Lung (tissue), 12 donors: ENCODE measurements around the gene NEURL1B. TPM values are rescaled to one million over a fixed set of nuclear protein-coding genes. Genes with fewer than 3 reads are reported as not detected.

ENCODE experiments used
- ATAC-seq: fragments of 200-7000 bp; cut with Tn5 transposase; one replicate; pipeline ENCODE4 v1.9.1; 2020; ENCODE audit warnings: moderate number of reproducible peaks; ENCODE audit not compliant: insufficient read depth, low FRiP score
- DNase-seq, 3 donors: peaks; one replicate each; pipeline ENCODE4 v3.0.0-alpha.2; 2013 to 2017
- H3K27ac ChIP-seq, 2 donors: one replicate each; pipeline ENCODE4 v1.5.1; 2013; ENCODE audit warnings: mild to moderate bottlenecking in 2 of 2, moderate library complexity in 2 of 2, control low read depth in 1 of 2, inconsistent platforms in 1 of 2, low read depth in 1 of 2, low read length in 1 of 2
- H3K27me3 ChIP-seq, 3 donors: one replicate each; pipeline ENCODE4 v1.5.1; 2013; ENCODE audit warnings: low read length in 2 of 3; ENCODE audit not compliant: control insufficient read depth in 3 of 3, insufficient read depth in 3 of 3
- H3K36me3 ChIP-seq, 4 donors: one replicate each; pipeline ENCODE4 v1.5.1; 2013; ENCODE audit warnings: low read length in 4 of 4, mild to moderate bottlenecking in 1 of 4, moderate library complexity in 1 of 4; ENCODE audit not compliant: control insufficient read depth in 4 of 4, insufficient read depth in 4 of 4
- H3K4me1 ChIP-seq, 5 donors: one replicate each; pipeline ENCODE4 v1.5.1; 2013; ENCODE audit warnings: low read length in 5 of 5, mild to moderate bottlenecking in 2 of 5, moderate library complexity in 1 of 5; ENCODE audit not compliant: control insufficient read depth in 5 of 5, insufficient read depth in 5 of 5
- H3K4me3 ChIP-seq: one replicate; pipeline ENCODE4 v1.5.1; 2013; ENCODE audit warnings: mild to moderate bottlenecking, control low read depth, moderate library complexity
- H3K9ac ChIP-seq, 2 donors: one replicate each; pipeline ENCODE4 v1.5.1; 2013; ENCODE audit warnings: low read length in 2 of 2, control low read depth in 1 of 2; ENCODE audit not compliant: insufficient read depth in 1 of 2
- H3K9me3 ChIP-seq, 4 donors: one replicate each; pipeline ENCODE4 v1.5.1; 2013; ENCODE audit warnings: low read length in 3 of 4, mild to moderate bottlenecking in 1 of 4, moderate library complexity in 1 of 4; ENCODE audit not compliant: control insufficient read depth in 4 of 4, insufficient read depth in 3 of 4
- CTCF ChIP-seq: IDR thresholded peaks from 2 replicates; pipeline ENCODE4 v1.5.1; 2012; ENCODE audit warnings: mild to moderate bottlenecking; ENCODE audit errors: control extremely low read depth, extremely low read depth
- WGBS, 2 donors: extraction: QIAGEN DNeasy Blood & Tissue Kit; methylation state at CpG; one replicate each; pipeline ENCODE4 v1.1.7; 2013; 5-methylcytosine and 5-hydroxymethylcytosine counted together
- polyA plus RNA-seq, 2 donors: library from polyadenylated mRNA; stranded (reverse); fragments of 200-250 nt; gene quantifications; one replicate each; pipeline ENCODE4 v1.2.1, GENCODE V29; 2013
- total RNA-seq, 2 donors: library from RNA; depleted of rRNA in 1 of 2; stranded (reverse); fragments of >200 nt in 1 of 2; gene quantifications; one replicate each; pipeline ENCODE4 v1.2.1, GENCODE V29; 2014 to 2021
- donor health status: control.
- donor health status: control.
- donor health status: Bipolar disorder and iron deficiency.
- donor health status: healthy.
- donor health status: DM: yes; HTN: yes; CAD: no.

NEURL1B gene
- total and polyA plus RNA-seq, 4 donors = 5.1 to 26.4 (median 11.8) TPM

GRCh38 chr5:172637740-172638139 lies 3.3 kb upstream of the NEURL1B start:
- ATAC-seq (no peak), DNase-seq (no peak)
- TF ChIP-seq CTCF = no peak
- no peaks in the 10 kb centered on the region for H3K36me3 ChIP-seq
- no peaks in the 10 kb centered on the region for H3K27me3 ChIP-seq
- H3K9ac ChIP-seq = no peak overlapping the region
- no peaks in the 10 kb centered on the region for H3K9me3 ChIP-seq
- H3K4me3 ChIP-seq = no peak overlapping the region
- peaks cover 0 to 16% (median 0%) of the 10 kb centered on the region in 5 donors for H3K4me1 ChIP-seq
- no peak overlapping the region for H3K27ac ChIP-seq
- WGBS, 2 donors = 90% methylated on average over 2 of the region's 2 CpGs

GRCh38 chr5:172638209-172638768 lies 2.8 kb upstream of the NEURL1B start:
- Histone ChIP-seq H3K4me3 (no peak overlapping the region), H3K4me1 (peaks cover 0 to 22% (median 0%) of the 10 kb centered on the region in 5 donors), H3K27me3 (no peaks in the 10 kb centered on the region), H3K9me3 (no peaks in the 10 kb centered on the region), H3K9ac (no peak overlapping the region), H3K36me3 (no peaks in the 10 kb centered on the region), H3K27ac (no peak overlapping the region)
- TF ChIP-seq CTCF = no peak
- ATAC-seq = no peak
- 86 to 88% methylated on average over 3 of the region's 3 CpGs for WGBS, 2 donors
- no peak for DNase-seq

GRCh38 chr5:172640139-172640538 lies 924 bp upstream of the NEURL1B start:
- TF ChIP-seq CTCF = no peak
- H3K27ac ChIP-seq = no peak overlapping the region
- H3K9ac ChIP-seq = no peak overlapping the region
- H3K36me3 ChIP-seq = no peaks in the 10 kb centered on the region
- no peaks in the 10 kb centered on the region for H3K27me3 ChIP-seq
- no peak for DNase-seq
- WGBS, 2 donors = 87 to 89% methylated on average over 5 of the region's 5 CpGs
- H3K4me1 ChIP-seq = peaks cover 0 to 26% (median 2%) of the 10 kb centered on the region in 5 donors
- H3K9me3 ChIP-seq = no peaks in the 10 kb centered on the region
- H3K4me3 ChIP-seq = no peak overlapping the region
- ATAC-seq = no peak
